AG04449 (cell line): ENCODE measurements around the gene ECM2.

Experiments used
- CTCF ChIA-PET: fragments of 350-600 bp; formaldehyde crosslinking; extraction: SDS; loops from one replicate; lab custom pipeline; 2021; ENCODE audit warnings: antibody characterized with exemption; lab: Yijun Ruan, JAX
- POLR2A ChIA-PET: fragments of 400-600, 350-600 bp; formaldehyde crosslinking; extraction: SDS; loops from one replicate; lab custom pipeline; 2020; ENCODE audit warnings: antibody characterized with exemption, inconsistent platforms; lab: Yijun Ruan, JAX
- DNase-seq: peaks from one replicate; pipeline ENCODE4 v3.0.0-alpha.2; 2010; ENCODE audit warnings: low read depth, low spot score
- H3K4me3 ChIP-seq: 2 replicates; pipeline ENCODE4 v1.5.1; 2011; ENCODE audit warnings: low read depth, mild to moderate bottlenecking, control low read depth, low read length
- CTCF ChIP-seq: IDR thresholded peaks from one replicate; pipeline ENCODE4 v1.5.1; 2011; ENCODE audit warnings: mild to moderate bottlenecking, moderate library complexity, low read length, control low read depth, inconsistent platforms; ENCODE audit not compliant: insufficient read depth; ENCODE audit errors: missing control alignments

ECM2 gene

GRCh38 chr9:92499701-92500100 is 36.1 kb downstream of the ECM2 start:
- POLR2A ChIA-PET: no interaction called here

GRCh38 chr9:92496396-92497176 is 39.2 kb downstream of the ECM2 start:
- CTCF ChIA-PET: interaction anchor here (0.8 to 2.3 kb wide), 2 partner anchors 8 to 170 kb away, joined by 3 to 10 read pairs; partner anchors contain the start of gene CENPP
- no peak for TF ChIP-seq CTCF
- DNase-seq: no peak
- no peak overlapping the region for H3K4me3 ChIP-seq
- POLR2A ChIA-PET: no interaction called here

More at GRCh38 chr9:92499701-92500100, 36.1 kb downstream of the ECM2 start:
- CTCF ChIA-PET: interaction anchor here (1.3 kb wide), 1 partner anchor 9 kb away, joined by 6 read pairs; no protein-coding TSS in a partner anchor
- DNase-seq: no peak
- TF ChIP-seq CTCF: no peak
- no peak overlapping the region for H3K4me3 ChIP-seq

- DNase-seq: no peak
- POLR2A ChIA-PET: no interaction called here
- TF ChIP-seq CTCF: no peak
- CTCF ChIA-PET: interaction anchor here (1.2 to 2.3 kb wide), 2 partner anchors 10 to 140 kb away, joined by 3 to 10 read pairs; no protein-coding TSS in a partner anchor
- no peak overlapping the region for H3K4me3 ChIP-seq
Observed at GRCh38 chr9:92494856-92495255, 40.9 kb downstream of the ECM2 start.

GRCh38 chr9:92493749-92494387 is 41.9 kb downstream of the ECM2 start:
- no peak for TF ChIP-seq CTCF
- POLR2A ChIA-PET: no interaction called here
- CTCF ChIA-PET: interaction anchor here (1.6 kb wide), 1 partner anchor 140 kb away, joined by 5 read pairs; no protein-coding TSS in a partner anchor
- no peak overlapping the region for H3K4me3 ChIP-seq
- no peak for DNase-seq

- TF ChIP-seq CTCF: no peak
- ChIA-PET POLR2A (no interaction called here), CTCF (interaction anchor here (0.8 to 1.8 kb wide), 3 partner anchors 10 to 141 kb away, joined by 3 to 7 read pairs (median 5); partner anchors contain the start of gene ASPN)
- no peak for DNase-seq
- H3K4me3 ChIP-seq: no peak overlapping the region
Observed at GRCh38 chr9:92492781-92493401, 42.9 kb downstream of the ECM2 start.
